Activated CD4-positive, alpha-beta memory T cell treated with anti-CD3 and anti-CD28 coated beads for 36 hours (primary cell): ENCODE results near the gene EVC. TPM values are rescaled to one million over a fixed set of nuclear protein-coding genes. Genes with fewer than 3 reads are reported as not detected.
"Not testable (repeated sequence)": the region's sequence is repeated elsewhere in the genome, so short reads cannot be mapped to it uniquely, and the experiment has no call there.

Source experiments
- CTCF ChIA-PET: fragments of 350-600 bp; sonication (Branson Sonifier 250); formaldehyde crosslinking; loops from one replicate; lab custom pipeline; 2021; ENCODE audit warnings: antibody characterized with exemption, inconsistent platforms; lab: Charles Lee
- POLR2A ChIA-PET: fragments of 350-600 bp; sonication (Branson Sonifier 250); formaldehyde crosslinking; loops from one replicate; lab custom pipeline; 2021; ENCODE audit warnings: antibody characterized with exemption; lab: Charles Lee
- DNase-seq: peaks from one replicate; pipeline ENCODE4 v3.0.0-alpha.2; 2020
- H3K27ac Mint-ChIP-seq: one replicate; pipeline ENCODE4 v1.8.0; 2021; ENCODE audit warnings: mixed read lengths
- H3K27me3 Mint-ChIP-seq: one replicate; pipeline ENCODE4 v1.8.0; 2021; ENCODE audit warnings: mixed read lengths
- H3K36me3 Mint-ChIP-seq: one replicate; pipeline ENCODE4 v1.8.0; 2021; ENCODE audit warnings: mixed read lengths
- H3K4me1 Mint-ChIP-seq: one replicate; pipeline ENCODE4 v1.8.0; 2021; ENCODE audit warnings: low read depth, mixed read lengths
- H3K4me3 Mint-ChIP-seq: one replicate; pipeline ENCODE4 v1.8.0; 2021; ENCODE audit warnings: mild to moderate bottlenecking, mixed read lengths
- H3K9me3 Mint-ChIP-seq: one replicate; pipeline ENCODE4 v1.8.0; 2021; ENCODE audit warnings: mixed read lengths
- intact Hi-C: fragments of 100-400 bp; cut with micrococcal nuclease; formaldehyde crosslinking; loops from one replicate; pipeline ENCODE4 v1.15.1; 2023
- total RNA-seq, 2 experiments: library from RNA; stranded (reverse); gene quantifications; one replicate each; pipeline ENCODE4 v1.2.3, GENCODE V29; 2021

The EVC gene
- total RNA-seq, 2 experiments from 2014 or later: 1.7 to 3.1 TPM

DNA sequence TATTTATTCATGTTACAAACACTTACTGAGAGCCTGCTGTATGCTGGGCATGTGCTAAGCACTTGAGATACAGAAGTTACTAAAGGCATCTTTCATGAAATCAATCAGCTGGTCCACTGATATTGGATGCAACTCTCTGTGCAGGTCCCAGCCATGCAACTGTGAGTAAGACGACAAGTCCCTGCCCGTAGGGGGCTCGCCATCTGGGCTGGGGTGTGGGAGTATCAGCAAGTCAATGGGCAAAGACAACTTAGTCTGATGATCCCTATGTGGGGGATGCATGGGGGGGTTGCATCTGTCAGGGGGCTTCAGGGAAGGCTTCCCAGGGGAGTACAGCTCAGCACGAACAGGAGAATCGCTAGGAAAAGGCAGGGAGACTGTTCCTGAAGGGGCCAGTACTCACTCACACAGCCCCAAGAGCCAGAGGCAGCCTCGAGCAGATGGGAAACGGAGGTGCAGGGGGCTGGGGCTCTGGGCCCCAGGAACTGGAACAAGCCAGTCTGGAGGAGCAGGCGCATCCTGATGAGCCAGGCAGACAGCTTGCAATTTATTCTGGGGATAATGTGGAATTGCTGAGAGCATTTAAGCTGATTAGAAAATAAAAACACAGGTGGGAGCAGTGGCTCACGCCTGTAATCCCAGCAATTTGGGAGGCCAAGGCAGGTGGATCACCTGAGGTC is 141.7 kb downstream of the EVC start:
- no peak for DNase-seq
- intact Hi-C loops: no loop called here
- ChIA-PET POLR2A (no interaction called here), CTCF (no interaction called here)
- Mint-ChIP-seq H3K4me1 (no peaks in the 10 kb centered on the region), H3K27me3 (peaks cover 7% of the 10 kb centered on the region), H3K4me3 (no peak overlapping the region), H3K9me3 (no peaks in the 10 kb centered on the region), H3K27ac (no peak overlapping the region), H3K36me3 (no peaks in the 10 kb centered on the region)

GRCh38 chr4:5854929-5855328 is 143.9 kb downstream of the EVC start:
- ChIA-PET POLR2A (no interaction called here), CTCF (no interaction called here)
- no peaks in the 10 kb centered on the region for H3K36me3 Mint-ChIP-seq
- H3K9me3 Mint-ChIP-seq: no peaks in the 10 kb centered on the region
- DNase-seq: no peak
- no peaks in the 10 kb centered on the region for H3K4me1 Mint-ChIP-seq
- H3K27ac Mint-ChIP-seq: no peak overlapping the region
- H3K27me3 Mint-ChIP-seq: peaks cover 6% of the 10 kb centered on the region
- intact Hi-C loops: no loop called here
- H3K4me3 Mint-ChIP-seq: no peak overlapping the region

- H3K27me3 Mint-ChIP-seq, POLR2A ChIA-PET, H3K4me3 Mint-ChIP-seq, CTCF ChIA-PET, intact Hi-C loops, DNase-seq, H3K36me3 Mint-ChIP-seq, H3K27ac Mint-ChIP-seq, H3K4me1 Mint-ChIP-seq, H3K9me3 Mint-ChIP-seq: not testable (repeated sequence)
Measured at GRCh38 chr4:5856362-5856761, 145.4 kb downstream of the EVC start.

GRCh38 chr4:5857199-5857598 is 146.2 kb downstream of the EVC start:
- Mint-ChIP-seq H3K4me3 (no peak overlapping the region), H3K27ac (no peak overlapping the region), H3K27me3 (no peaks in the 10 kb centered on the region), H3K36me3 (no peaks in the 10 kb centered on the region), H3K9me3 (no peaks in the 10 kb centered on the region), H3K4me1 (no peaks in the 10 kb centered on the region)
- CTCF ChIA-PET: no interaction called here
- no peak for DNase-seq
- intact Hi-C loops: no loop called here
- POLR2A ChIA-PET: no interaction called here

- ChIA-PET POLR2A (no interaction called here), CTCF (no interaction called here)
- Mint-ChIP-seq H3K4me1 (peaks cover under 1% of the 10 kb centered on the region), H3K9me3 (no peaks in the 10 kb centered on the region), H3K27ac (no peak overlapping the region), H3K27me3 (no peaks in the 10 kb centered on the region), H3K4me3 (no peak overlapping the region), H3K36me3 (no peaks in the 10 kb centered on the region)
- intact Hi-C loops: no loop called here
- no peak for DNase-seq
Measured at GRCh38 chr4:5858020-5858769, 147.2 kb downstream of the EVC start.

- peaks cover 8% of the 10 kb centered on the region for H3K27me3 Mint-ChIP-seq
- intact Hi-C loops: loop anchor here (2.0 kb wide), 1 partner anchor 105 kb away; no protein-coding TSS in a partner anchor
- DNase-seq: peak; percentile 76
- H3K4me3 Mint-ChIP-seq: no peak overlapping the region
- H3K36me3 Mint-ChIP-seq: no peaks in the 10 kb centered on the region
- CTCF ChIA-PET: no interaction called here
- no peaks in the 10 kb centered on the region for H3K9me3 Mint-ChIP-seq
- POLR2A ChIA-PET: no interaction called here
- H3K4me1 Mint-ChIP-seq: peaks cover 22% of the 10 kb centered on the region
- no peak overlapping the region for H3K27ac Mint-ChIP-seq
Measured at GRCh38 chr4:5863461-5864113, 152.6 kb downstream of the EVC start.

Other genes starting within 250 kb of the EVC start
- 1 to 10 TPM; 1.7 to 1.8 TPM for gene EVC2, start 2.6 kb upstream of the EVC start, total RNA-seq
- gene CRMP1, start 181.9 kb downstream of the EVC start, total RNA-seq: not detected